OCI-LY7 (cell line): Measurements from ENCODE around the gene APOA1.

Experiments
- EZH2phosphoT487 ChIP-seq: fragments of 200-600 bp; sonication (generic); IDR thresholded peaks from 2 replicates; pipeline ENCODE4 v1.6.1; 2018; ENCODE audit warnings: low read depth, borderline replicate concordance, mild to moderate bottlenecking, mixed run types, antibody characterized with exemption, low read length, moderate library complexity, mixed read lengths
- TF ChIP-seq, protein P1 (sequence below): fragments of 200-600 bp; sonication (generic); conservative IDR thresholded peaks from 2 replicates; pipeline ENCODE4 v1.5.1; 2014; ENCODE audit warnings: mild to moderate bottlenecking, antibody characterized with exemption, low read length, moderate library complexity, mixed read lengths

DNA sequence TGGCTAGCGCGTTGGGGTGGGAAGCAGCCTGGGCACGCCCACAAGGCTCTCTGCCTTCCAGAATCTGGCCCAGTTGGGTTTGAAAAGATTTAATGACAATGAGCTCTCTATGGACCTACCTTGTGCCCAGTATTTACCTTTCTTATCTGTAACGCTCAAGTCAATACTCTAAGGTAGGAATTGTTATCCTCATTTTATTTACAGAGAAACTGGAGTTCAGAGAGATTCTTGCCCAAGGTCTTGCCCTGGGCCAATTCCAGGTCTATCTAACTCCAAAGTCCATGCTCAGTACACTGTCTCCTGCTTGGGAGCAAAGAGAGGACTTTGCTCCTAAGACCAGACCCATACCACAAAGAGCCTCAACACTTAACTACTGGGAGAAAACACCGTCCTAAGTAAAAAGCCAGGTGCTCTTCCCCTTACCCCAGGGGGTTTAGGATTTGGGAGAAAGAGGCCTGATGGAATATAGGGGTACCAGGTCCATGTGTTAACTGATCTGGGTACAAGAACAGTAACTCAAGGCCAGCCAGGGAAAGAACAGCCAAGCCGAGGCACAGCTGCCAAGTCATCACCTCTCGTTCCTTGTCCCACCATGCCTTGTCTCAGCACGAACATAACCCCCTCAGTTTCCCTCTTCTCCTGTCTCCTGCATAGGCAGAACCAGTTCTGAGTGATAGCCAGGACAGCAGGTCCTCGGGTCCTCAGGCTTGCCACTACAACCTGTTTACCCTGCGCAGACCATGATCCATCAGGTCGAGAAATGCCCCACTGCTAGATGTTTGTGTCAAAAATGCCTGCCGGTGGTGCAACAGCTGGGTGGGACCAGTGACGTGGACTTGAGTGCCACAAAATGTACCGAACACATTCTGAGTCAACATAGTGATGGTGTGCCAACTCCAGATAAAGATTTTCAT is 28.9 kb downstream of the APOA1 start:
- TF ChIP-seq, protein P1, sequence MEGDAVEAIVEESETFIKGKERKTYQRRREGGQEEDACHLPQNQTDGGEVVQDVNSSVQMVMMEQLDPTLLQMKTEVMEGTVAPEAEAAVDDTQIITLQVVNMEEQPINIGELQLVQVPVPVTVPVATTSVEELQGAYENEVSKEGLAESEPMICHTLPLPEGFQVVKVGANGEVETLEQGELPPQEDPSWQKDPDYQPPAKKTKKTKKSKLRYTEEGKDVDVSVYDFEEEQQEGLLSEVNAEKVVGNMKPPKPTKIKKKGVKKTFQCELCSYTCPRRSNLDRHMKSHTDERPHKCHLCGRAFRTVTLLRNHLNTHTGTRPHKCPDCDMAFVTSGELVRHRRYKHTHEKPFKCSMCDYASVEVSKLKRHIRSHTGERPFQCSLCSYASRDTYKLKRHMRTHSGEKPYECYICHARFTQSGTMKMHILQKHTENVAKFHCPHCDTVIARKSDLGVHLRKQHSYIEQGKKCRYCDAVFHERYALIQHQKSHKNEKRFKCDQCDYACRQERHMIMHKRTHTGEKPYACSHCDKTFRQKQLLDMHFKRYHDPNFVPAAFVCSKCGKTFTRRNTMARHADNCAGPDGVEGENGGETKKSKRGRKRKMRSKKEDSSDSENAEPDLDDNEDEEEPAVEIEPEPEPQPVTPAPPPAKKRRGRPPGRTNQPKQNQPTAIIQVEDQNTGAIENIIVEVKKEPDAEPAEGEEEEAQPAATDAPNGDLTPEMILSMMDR = no peak
- no peak for TF ChIP-seq EZH2phosphoT487
